HG03432 (cell line): Measurements from ENCODE around the gene ZMYM3.

Experiments
- ATAC-seq: cut with Tn5 transposase; IDR thresholded peaks from one replicate; pipeline ENCODE4 v1.9.1; 2021; ENCODE audit warnings: mild to moderate bottlenecking, moderate library complexity; ENCODE audit not compliant: unreplicated experiment

Gene ZMYM3

GRCh38 chrX:71253253-71254091 lies 468 bp downstream of the ZMYM3 start:
- ATAC-seq: no peak

GRCh38 chrX:71252221-71252620 lies 1.7 kb downstream of the ZMYM3 start:
- ATAC-seq: no peak

DNA sequence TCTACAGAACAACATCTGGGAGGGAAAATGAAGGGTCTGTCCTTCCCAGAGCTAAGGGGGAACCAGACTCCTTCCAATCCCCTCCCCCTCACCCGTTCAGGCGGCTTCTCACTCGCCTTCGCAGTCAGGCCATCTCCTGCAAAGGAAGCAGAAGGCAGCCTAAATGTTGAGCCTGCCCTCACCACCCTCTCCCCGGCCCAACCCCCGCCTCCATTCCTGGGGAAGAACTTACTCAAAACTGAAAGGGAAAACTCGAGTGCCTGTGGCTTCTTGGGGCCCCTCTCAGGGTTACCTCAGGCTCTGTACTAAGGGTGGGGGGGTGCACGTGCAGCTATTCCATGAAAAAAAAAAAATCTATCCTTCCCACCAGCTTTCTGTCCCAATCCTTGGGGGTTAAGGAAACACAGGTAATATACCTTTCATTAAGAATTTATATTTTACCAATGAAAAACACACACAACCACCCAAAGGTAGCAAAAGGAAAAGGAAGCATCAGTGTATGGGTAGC lies 2.4 kb downstream of the ZMYM3 start:
- no peak for ATAC-seq

DNA sequence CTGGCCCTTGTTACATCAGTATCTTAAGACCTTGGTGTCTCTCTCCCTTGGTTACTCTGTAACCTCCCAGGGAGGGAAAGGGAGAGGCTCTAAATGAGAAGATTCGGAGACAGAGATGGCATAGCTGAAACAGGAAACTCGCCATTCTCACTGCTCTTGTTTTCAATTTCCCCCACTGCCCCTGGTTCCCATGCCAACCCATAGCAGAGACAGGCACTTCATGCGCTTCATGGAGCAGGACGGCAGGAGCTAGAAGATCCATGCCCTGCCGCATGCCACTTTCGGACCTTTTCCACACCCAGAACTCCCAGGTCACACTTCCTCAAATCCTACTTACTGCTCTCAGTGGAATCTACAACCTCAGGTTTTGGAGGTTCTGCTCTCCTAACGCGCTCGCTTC lies 3.1 kb downstream of the ZMYM3 start:
- ATAC-seq: no peak

DNA sequence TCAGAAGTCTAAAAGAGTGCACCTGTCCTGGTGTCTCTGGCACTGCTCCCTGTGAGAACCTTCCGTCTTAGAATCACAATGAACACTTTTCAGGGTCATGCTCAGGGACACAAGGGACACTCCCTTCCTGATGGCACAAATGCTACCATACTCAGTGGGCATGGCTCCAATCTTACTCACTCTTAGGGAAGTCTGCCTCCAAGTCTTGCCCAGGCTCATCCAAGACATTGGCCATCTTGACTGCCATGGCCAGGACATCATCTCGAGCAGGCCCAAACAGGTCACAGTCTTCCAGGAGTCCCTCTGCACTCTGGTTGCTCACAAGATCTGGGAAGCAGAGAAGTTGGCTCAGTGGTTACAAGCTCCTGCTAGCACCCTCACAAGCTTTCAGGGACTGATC lies 8.8 kb downstream of the ZMYM3 start:
- no peak for ATAC-seq

DNA sequence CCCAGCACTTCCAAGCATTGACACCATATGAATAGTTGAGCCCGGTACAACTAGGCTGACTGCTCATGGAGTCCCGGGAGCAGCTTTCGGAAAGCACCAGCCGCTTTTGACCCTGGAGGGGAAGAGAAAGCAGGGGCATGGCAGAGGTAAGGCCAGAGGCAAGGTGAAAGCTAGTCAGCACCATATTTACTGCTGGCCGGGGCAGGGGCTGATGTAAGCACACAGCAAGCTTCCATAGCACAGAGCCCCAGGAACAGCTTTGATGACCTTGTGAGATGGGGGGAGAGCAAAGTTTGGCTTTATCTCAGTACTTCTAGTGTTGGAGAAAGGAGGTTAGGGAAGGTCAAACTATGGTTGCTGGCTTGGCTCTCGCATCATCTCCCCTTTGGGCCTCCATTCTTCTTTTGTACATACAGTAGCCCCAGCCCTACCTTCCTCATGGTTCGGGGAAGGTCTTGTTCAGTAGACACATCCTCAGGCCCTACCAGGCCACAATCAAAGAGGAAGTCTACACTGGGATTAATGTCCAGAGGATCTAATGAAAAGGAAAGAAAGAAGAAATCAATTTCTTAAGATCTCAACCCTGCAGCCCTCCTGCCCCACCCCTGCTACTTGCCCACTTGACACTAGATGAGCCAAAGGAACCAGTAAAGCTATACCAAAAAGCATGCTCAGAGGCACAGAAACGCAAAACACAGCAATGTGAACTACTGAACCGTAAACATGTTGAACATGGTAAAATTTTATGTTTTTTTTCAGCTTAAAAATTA lies 9.4 kb downstream of the ZMYM3 start:
- no peak for ATAC-seq

DNA sequence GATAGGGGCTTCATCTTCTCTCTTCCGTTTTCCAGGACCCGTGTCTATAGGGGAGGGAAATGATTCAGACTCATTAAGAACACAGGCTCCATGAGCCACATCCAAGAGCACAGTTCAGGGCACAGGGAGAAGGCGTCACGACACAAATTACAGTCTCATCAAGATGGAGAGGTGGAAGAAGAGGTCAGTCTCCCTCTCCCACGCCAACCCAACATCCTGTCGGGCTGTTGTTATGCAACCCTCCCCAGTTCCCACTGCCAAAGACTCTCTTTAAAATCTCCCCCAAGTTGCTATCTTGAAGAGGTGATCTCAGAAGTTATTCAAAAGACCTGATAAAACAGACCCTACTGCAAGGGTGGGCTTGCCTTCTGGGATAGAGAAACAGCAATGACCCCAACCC lies 12.6 kb downstream of the ZMYM3 start:
- ATAC-seq: no peak

GRCh38 chrX:71239781-71240180 lies 14.2 kb downstream of the ZMYM3 start:
- ATAC-seq: no peak

- no peak for ATAC-seq
These were observed 17.1 kb downstream of the ZMYM3 start for GRCh38 chrX:71236836-71237235.

GRCh38 chrX:71235482-71235881 lies 18.5 kb downstream of the ZMYM3 start:
- ATAC-seq: no peak

DNA sequence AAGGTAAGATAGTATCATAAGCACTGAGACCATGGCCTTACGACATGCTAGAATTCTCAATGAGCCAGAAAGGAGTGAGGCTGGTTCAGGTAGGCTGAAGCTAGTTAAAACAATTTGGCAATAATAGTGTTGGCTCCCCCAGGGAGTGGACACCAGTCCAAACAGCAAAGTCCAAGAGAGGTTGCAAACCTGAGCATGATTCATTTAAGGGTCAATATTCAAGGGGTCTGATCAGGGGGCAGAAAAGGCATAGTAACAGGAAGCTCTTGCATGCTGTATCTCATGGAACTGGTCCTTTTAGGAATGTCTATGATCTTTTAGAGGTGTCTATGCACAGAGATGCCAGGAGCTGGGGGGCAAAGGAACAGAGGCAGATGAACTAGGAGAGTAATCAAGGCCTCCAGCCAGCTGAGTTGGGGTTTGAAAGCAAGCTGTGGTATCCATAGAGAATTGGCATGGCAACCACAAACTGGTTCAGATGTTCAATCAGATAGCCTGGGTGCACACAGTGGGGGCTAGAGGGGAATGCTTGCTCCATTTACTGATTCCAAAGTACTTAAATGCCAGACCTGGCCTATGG lies 25.8 kb downstream of the ZMYM3 start:
- ATAC-seq: no peak

DNA sequence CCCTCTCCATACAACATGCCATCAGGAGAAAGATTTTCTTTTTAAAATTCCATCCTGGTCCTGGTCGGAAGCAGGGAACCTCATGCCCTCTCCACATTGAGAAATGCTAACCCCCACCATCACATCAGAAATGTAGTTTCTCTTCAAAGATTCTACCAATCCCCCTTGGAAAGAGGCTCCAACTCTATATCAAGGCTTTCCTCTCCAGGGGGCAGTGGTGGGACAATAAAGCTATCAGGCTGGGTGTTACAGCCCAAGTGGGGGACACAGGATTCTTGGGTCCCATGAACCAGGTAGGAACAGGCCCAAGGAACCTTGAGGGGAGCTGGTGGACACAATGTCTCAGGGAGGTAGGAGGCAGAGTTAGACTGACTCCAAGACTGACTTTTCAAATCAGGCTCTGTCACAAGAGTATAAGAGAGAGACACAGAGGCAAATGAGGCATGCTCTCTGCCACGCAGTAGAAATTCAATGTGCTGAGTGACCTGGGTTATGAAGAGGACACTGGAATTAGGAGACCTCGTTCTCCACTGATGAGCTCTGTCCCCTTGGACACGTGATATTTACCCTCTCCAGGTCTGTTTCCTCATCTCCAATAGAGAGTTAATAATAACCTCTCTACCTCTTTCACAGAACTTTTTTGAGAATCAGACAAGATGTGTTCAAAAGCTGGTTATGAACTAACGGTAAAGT lies 26.4 kb downstream of the ZMYM3 start:
- no peak for ATAC-seq

DNA sequence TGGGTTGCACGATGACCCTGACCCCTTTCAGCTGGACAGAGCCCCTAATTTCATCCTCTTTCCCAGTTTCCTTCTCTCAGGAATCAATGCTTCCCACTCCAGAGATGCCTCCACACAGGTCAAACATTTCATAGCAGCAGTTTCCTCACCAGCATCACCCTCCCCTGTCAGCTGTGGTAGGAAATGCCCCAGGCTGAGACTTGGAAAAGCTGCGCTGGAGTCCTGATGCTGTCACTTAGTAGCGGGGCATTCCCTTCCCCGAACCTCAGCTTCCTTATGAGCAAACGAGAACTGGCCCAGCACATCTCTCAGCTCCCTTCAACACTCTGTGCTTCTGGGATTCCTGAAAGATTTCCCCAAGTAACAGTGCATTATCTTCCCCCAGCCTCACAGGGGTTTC lies 28.3 kb downstream of the ZMYM3 start:
- ATAC-seq: no peak

DNA sequence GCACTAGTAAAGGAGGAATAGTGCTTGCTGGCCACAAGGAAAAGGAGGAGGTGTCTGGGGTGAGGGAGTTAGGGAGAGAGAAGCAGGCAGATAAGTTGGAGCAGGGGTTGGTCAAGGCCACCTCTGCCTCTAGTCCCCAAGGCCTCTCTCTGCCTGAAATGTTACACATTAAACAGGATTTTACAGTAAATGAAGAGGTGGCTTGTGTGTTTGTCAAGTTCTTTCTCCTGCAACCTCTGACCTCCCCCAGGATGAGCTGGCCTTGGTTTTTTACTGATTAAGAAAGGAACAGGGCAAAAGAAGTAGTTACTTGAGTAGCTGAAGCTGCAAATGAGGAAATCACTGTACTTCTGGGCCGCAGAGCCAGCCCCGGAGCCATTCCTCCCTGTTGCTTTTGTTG lies 28.9 kb downstream of the ZMYM3 start:
- ATAC-seq: no peak

DNA sequence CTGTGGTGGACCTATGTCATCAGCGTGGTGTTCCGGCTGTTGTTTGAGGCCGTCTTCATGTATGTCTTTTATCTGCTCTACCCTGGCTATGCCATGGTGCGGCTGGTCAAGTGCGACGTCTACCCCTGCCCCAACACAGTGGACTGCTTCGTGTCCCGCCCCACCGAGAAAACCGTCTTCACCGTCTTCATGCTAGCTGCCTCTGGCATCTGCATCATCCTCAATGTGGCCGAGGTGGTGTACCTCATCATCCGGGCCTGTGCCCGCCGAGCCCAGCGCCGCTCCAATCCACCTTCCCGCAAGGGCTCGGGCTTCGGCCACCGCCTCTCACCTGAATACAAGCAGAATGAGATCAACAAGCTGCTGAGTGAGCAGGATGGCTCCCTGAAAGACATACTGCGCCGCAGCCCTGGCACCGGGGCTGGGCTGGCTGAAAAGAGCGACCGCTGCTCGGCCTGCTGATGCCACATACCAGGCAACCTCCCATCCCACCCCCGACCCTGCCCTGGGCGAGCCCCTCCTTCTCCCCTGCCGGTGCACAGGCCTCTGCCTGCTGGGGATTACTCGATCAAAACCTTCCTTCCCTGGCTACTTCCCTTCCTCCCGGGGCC lies 29.7 kb downstream of the ZMYM3 start:
- no peak for ATAC-seq

DNA sequence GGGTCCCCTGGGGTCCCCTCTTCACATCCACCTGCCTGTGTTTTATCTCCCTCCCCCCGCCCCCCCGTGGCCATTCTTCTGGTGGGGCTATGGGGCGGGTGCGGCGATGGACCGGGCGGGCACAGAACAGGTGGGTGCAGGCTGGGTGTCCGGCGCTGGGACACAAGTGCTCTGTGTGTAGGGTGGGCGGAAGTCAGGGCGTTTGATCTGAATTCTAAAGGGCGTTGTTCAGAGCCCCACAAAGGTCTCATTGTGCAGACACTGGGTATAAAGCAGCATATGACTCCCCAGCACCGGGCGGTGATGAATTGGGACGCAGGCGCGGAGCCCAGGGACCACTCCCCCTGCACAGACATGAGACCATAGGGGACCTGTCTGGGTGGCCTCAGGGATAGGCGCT lies 31.0 kb downstream of the ZMYM3 start, which contains the start of gene GJB1:
Gene GJB1, plus strand, starts transcription at position 296 of the 400 bp plus-strand sequence. CDS start 484 bp downstream, outside the sequence.
- ATAC-seq: no peak

- no peak for ATAC-seq
These were observed 32.8 kb downstream of the ZMYM3 start for GRCh38 chrX:71221145-71221544.

- ATAC-seq: no peak
These were observed 36.6 kb downstream of the ZMYM3 start for GRCh38 chrX:71217298-71217697.

- ATAC-seq: no peak
These were observed 37.5 kb downstream of the ZMYM3 start for GRCh38 chrX:71216485-71216884.

DNA sequence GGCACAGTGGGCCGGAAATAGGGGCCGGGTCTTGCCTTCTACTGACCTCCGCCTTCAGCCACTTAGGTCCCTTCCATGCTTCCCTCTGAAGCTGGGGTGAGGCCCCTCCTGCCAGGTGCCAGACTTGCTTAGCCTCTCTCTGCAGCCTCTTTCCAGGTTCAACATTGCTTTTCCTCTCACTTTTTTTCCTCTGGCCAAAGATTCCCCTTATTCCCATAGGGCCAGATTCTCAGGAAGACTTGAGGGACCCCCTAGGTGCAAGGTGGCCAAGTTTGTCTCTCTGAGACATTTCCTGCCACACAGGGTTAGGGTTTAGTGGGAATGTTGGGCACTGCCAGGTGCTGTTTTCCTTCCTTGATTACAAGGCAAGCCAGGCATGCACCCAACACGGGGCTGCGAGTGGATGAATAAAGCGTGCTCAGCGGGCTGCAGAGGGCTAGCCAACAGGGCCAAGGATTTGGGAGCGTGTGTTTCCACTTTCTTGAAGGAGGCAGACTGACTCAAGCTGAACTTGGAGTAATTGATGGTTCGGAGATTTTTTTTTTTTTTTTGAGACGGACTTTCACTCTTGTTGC lies 38.5 kb downstream of the ZMYM3 start:
- ATAC-seq: no peak
